ENCODE measurements around the gene MAN2A1.

GRCh38 chr5:109868737-109869136, 179.0 kb downstream of the MAN2A1 start:
- TF ChIP-seq CTCF (IDR thresholded peaks at IDR 0.05) (no peak), POLR2A (IDR thresholded peaks at IDR 0.05) (no peak), POLR2AphosphoS5 (IDR thresholded peaks at IDR 0.05) (no peak)
